Ectodermal cell (in vitro differentiated cells): ENCODE data around the gene RAB9A.
"Not testable (repeated sequence)": the region's sequence is repeated elsewhere in the genome, so short reads cannot be mapped to it uniquely, and the experiment has no call there.

ENCODE experiments used
- H3K27ac ChIP-seq: 2 replicates; pipeline ENCODE4 v1.7.0; 2013; ENCODE audit warnings: mild to moderate bottlenecking, low read depth, low read length; ENCODE audit not compliant: insufficient read depth, poor library complexity, severe bottlenecking
- H3K27me3 ChIP-seq: 2 replicates; pipeline ENCODE4 v1.7.0; 2013; ENCODE audit warnings: mild to moderate bottlenecking, low read length; ENCODE audit not compliant: insufficient read depth, control insufficient read depth, poor library complexity, severe bottlenecking
- H3K36me3 ChIP-seq: one replicate; pipeline ENCODE4 v1.7.0; 2013; ENCODE audit warnings: low read length; ENCODE audit not compliant: control insufficient read depth, insufficient read depth
- H3K4me1 ChIP-seq: one replicate; pipeline ENCODE4 v1.7.0; 2013; ENCODE audit warnings: low read length; ENCODE audit not compliant: control insufficient read depth, insufficient read depth
- H3K4me3 ChIP-seq: 2 replicates; pipeline ENCODE4 v1.7.0; 2013; ENCODE audit warnings: low read depth, low read length, control low read depth; ENCODE audit not compliant: insufficient read depth
- H3K9me3 ChIP-seq: 2 replicates; pipeline ENCODE4 v1.7.0; 2013; ENCODE audit warnings: mild to moderate bottlenecking, low read length, moderate library complexity; ENCODE audit not compliant: control insufficient read depth
- WGBS, 2 experiments: methylation state at CpG; one replicate each; pipeline ENCODE4 v1.1.7; 2013; ENCODE audit warnings: missing lambda C conversion rate in 2 of 2; 5-methylcytosine and 5-hydroxymethylcytosine counted together

The RAB9A gene

GRCh38 chrX:13719192-13719856 lies 30.4 kb downstream of the RAB9A start:
- no peak overlapping the region for H3K27ac ChIP-seq

GRCh38 chrX:13721371-13721770 lies 32.4 kb downstream of the RAB9A start:
- Histone ChIP-seq H3K36me3 (no peaks in the 10 kb centered on the region), H3K27ac (no peak overlapping the region), H3K4me3 (no peak overlapping the region), H3K27me3 (no peaks in the 10 kb centered on the region), H3K9me3 (no peaks in the 10 kb centered on the region), H3K4me1 (no peaks in the 10 kb centered on the region)
- WGBS, 2 experiments: 95 to 100% methylated on average over 4 of the region's 4 CpGs

More at GRCh38 chrX:13719192-13719856, 30.4 kb downstream of the RAB9A start:
- no peaks in the 10 kb centered on the region for H3K4me1 ChIP-seq
- H3K9me3 ChIP-seq: no peaks in the 10 kb centered on the region
- 93 to 95% methylated on average over 3 of the region's 3 CpGs for WGBS, 2 experiments
- H3K27me3 ChIP-seq: no peaks in the 10 kb centered on the region
- peaks cover 4% of the 10 kb centered on the region for H3K36me3 ChIP-seq
- H3K4me3 ChIP-seq: no peak overlapping the region

- Histone ChIP-seq H3K27me3 (no peaks in the 10 kb centered on the region), H3K36me3 (no peaks in the 10 kb centered on the region), H3K27ac (no peak overlapping the region), H3K9me3 (no peaks in the 10 kb centered on the region), H3K4me3 (no peak overlapping the region), H3K4me1 (no peaks in the 10 kb centered on the region)
- WGBS, 2 experiments: 92 to 100% methylated on average over 3 to 7 of the region's 7 CpGs
These were observed 33.0 kb downstream of the RAB9A start for GRCh38 chrX:13721819-13722519.

GRCh38 chrX:13724878-13725277 lies 36.0 kb downstream of the RAB9A start:
- H3K9me3 ChIP-seq, H3K27me3 ChIP-seq, H3K4me3 ChIP-seq, H3K36me3 ChIP-seq, H3K4me1 ChIP-seq, H3K27ac ChIP-seq: not testable (repeated sequence)
- WGBS, 2 experiments: 71 to 81% methylated on average over 9 of the region's 9 CpGs

- not testable (repeated sequence) for H3K4me3 ChIP-seq, H3K27me3 ChIP-seq, H3K4me1 ChIP-seq, H3K36me3 ChIP-seq, H3K27ac ChIP-seq, H3K9me3 ChIP-seq
- WGBS, 2 experiments: 71 to 78% methylated on average over 1 to 2 of the region's 2 CpGs
These were observed 37.7 kb downstream of the RAB9A start for GRCh38 chrX:13726583-13726982.

GRCh38 chrX:13730523-13730922 lies 41.6 kb downstream of the RAB9A start:
- H3K27me3 ChIP-seq, H3K4me3 ChIP-seq, H3K4me1 ChIP-seq, H3K27ac ChIP-seq, H3K9me3 ChIP-seq, H3K36me3 ChIP-seq: not testable (repeated sequence)
- 88 to 100% methylated on average over 1 of the region's 1 CpG for WGBS, 2 experiments

GRCh38 chrX:13732246-13733067 lies 43.5 kb downstream of the RAB9A start:
- Histone ChIP-seq H3K27ac (no peak overlapping the region), H3K9me3 (no peaks in the 10 kb centered on the region), H3K4me3 (no peak overlapping the region), H3K27me3 (no peaks in the 10 kb centered on the region), H3K36me3 (no peaks in the 10 kb centered on the region), H3K4me1 (no peaks in the 10 kb centered on the region)
- WGBS, 2 experiments: 92 to 96% methylated on average over 7 of the region's 7 CpGs

GRCh38 chrX:13733506-13733905 lies 44.6 kb downstream of the RAB9A start:
- Histone ChIP-seq H3K4me3 (peak overlapping the region; percentile 62), H3K4me1 (no peaks in the 10 kb centered on the region), H3K9me3 (no peaks in the 10 kb centered on the region), H3K27ac (no peak overlapping the region), H3K27me3 (no peaks in the 10 kb centered on the region), H3K36me3 (no peaks in the 10 kb centered on the region)
- 62 to 68% methylated on average over 4 of the region's 4 CpGs for WGBS, 2 experiments

- no peaks in the 10 kb centered on the region for H3K4me1 ChIP-seq
- H3K27ac ChIP-seq: peak within 1 kb of the TSS; percentile 79
- no peaks in the 10 kb centered on the region for H3K36me3 ChIP-seq
- 0% methylated on average over 75 of the region's 75 CpGs for WGBS, 2 experiments
- no peaks in the 10 kb centered on the region for H3K9me3 ChIP-seq
- no peaks in the 10 kb centered on the region for H3K27me3 ChIP-seq
- peak within 1 kb of the TSS; percentile 62 for H3K4me3 ChIP-seq
These were observed 45.6 kb downstream of the RAB9A start, which contains the start of the genes OFD1 and TRAPPC2 for GRCh38 chrX:13734278-13735172. Gene OFD1, plus strand, starts transcription at chrX:13734748. Its CDS starts 324 bp downstream, at chrX:13735072. Gene TRAPPC2, minus strand, starts transcription at chrX:13734620. Its CDS starts 14,657 bp downstream, at chrX:13719963.
